DND-41 (cell line): ENCODE results near the gene NDC80.

ENCODE experiments used
- ATAC-seq: fragments of 200-7000 bp; cut with Tn5 transposase; 3 replicates; pipeline ENCODE4 v1.9.1; 2021; ENCODE audit warnings: low read depth; ENCODE audit not compliant: insufficient read depth
- DNase-seq: peaks from one replicate; pipeline ENCODE4 v3.0.0-alpha.2; 2020
- H2AFZ ChIP-seq: 2 replicates; pipeline ENCODE4 v1.6.0; 2012; ENCODE audit warnings: low read depth, low read length
- H3K27ac ChIP-seq: 2 replicates; pipeline ENCODE4 v1.5.1; 2012; ENCODE audit warnings: low read length, inconsistent platforms
- H3K27me3 ChIP-seq: fragments of 200-600 bp; sonication (generic); 2 replicates; pipeline ENCODE4 v1.6.0; 2012; ENCODE audit warnings: low read length, mild to moderate bottlenecking, inconsistent platforms; ENCODE audit not compliant: insufficient read depth, poor library complexity
- H3K36me3 ChIP-seq: 2 replicates; pipeline ENCODE4 v1.5.1; 2012; ENCODE audit warnings: low read length, inconsistent platforms; ENCODE audit not compliant: insufficient read depth
- H3K4me1 ChIP-seq: 2 replicates; pipeline ENCODE4 v1.5.1; 2012; ENCODE audit warnings: mild to moderate bottlenecking, low read length; ENCODE audit not compliant: insufficient read depth
- H3K4me2 ChIP-seq: 2 replicates; pipeline ENCODE4 v1.6.0; 2012; ENCODE audit warnings: mild to moderate bottlenecking, moderate library complexity, low read length, inconsistent platforms; ENCODE audit not compliant: insufficient read depth
- H3K4me3 ChIP-seq, 2 experiments: fragments of 200-600 bp in 1 of 2; shearing (Covaris generic) in 1 of 2; 2 replicates each; pipeline ENCODE4 v1.5.1; 2012 to 2016; ENCODE audit warnings: inconsistent platforms in 2 of 2, low read length in 2 of 2, mild to moderate bottlenecking in 2 of 2, low read depth in 1 of 2, moderate library complexity in 1 of 2
- H3K79me2 ChIP-seq: 2 replicates; pipeline ENCODE4 v1.6.0; 2012; ENCODE audit warnings: low read length, inconsistent platforms; ENCODE audit not compliant: insufficient read depth
- H3K9ac ChIP-seq: 2 replicates; pipeline ENCODE4 v1.6.0; 2012; ENCODE audit warnings: low read depth, mild to moderate bottlenecking, inconsistent platforms, low read length, moderate library complexity
- H3K9me3 ChIP-seq: 2 replicates; pipeline ENCODE4 v1.5.1; 2012; ENCODE audit warnings: low read length, moderate library complexity, mild to moderate bottlenecking, inconsistent platforms; ENCODE audit not compliant: insufficient read depth, severe bottlenecking
- H4K20me1 ChIP-seq: 2 replicates; pipeline ENCODE4 v1.6.0; 2012; ENCODE audit warnings: low read length; ENCODE audit not compliant: insufficient read depth
- EZH2 ChIP-seq: IDR thresholded peaks from 3 replicates; pipeline ENCODE4 v1.6.1; 2012; ENCODE audit warnings: borderline replicate concordance, low read depth, mild to moderate bottlenecking, moderate library complexity, low read length, inconsistent platforms; ENCODE audit not compliant: severe bottlenecking
- TF ChIP-seq, protein P1 (sequence below): IDR thresholded peaks from 2 replicates; pipeline ENCODE4 v1.5.1; 2012; ENCODE audit warnings: borderline replicate concordance, low read length, moderate library complexity, mild to moderate bottlenecking; ENCODE audit not compliant: poor library complexity, severe bottlenecking; ENCODE audit errors: extremely low read depth

Gene NDC80

GRCh38 chr18:2535419-2535910 lies 35.9 kb upstream of the NDC80 start:
- Histone ChIP-seq H3K27me3 (no peaks in the 10 kb centered on the region), H3K4me1 (no peaks in the 10 kb centered on the region), H3K9me3 (no peaks in the 10 kb centered on the region), H3K4me3 (no peak overlapping the region), H3K36me3 (peaks cover 15% of the 10 kb centered on the region), H4K20me1 (no peaks in the 10 kb centered on the region), H3K9ac (no peak overlapping the region), H3K27ac (no peak overlapping the region), H2AFZ (no peak overlapping the region), H3K79me2 (no peaks in the 10 kb centered on the region), H3K4me2 (no peak overlapping the region)
- TF ChIP-seq, protein P1, sequence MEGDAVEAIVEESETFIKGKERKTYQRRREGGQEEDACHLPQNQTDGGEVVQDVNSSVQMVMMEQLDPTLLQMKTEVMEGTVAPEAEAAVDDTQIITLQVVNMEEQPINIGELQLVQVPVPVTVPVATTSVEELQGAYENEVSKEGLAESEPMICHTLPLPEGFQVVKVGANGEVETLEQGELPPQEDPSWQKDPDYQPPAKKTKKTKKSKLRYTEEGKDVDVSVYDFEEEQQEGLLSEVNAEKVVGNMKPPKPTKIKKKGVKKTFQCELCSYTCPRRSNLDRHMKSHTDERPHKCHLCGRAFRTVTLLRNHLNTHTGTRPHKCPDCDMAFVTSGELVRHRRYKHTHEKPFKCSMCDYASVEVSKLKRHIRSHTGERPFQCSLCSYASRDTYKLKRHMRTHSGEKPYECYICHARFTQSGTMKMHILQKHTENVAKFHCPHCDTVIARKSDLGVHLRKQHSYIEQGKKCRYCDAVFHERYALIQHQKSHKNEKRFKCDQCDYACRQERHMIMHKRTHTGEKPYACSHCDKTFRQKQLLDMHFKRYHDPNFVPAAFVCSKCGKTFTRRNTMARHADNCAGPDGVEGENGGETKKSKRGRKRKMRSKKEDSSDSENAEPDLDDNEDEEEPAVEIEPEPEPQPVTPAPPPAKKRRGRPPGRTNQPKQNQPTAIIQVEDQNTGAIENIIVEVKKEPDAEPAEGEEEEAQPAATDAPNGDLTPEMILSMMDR = no peak
- no peak for TF ChIP-seq EZH2
- ATAC-seq = no peak
- DNase-seq = no peak

GRCh38 chr18:2536063-2536462 lies 35.3 kb upstream of the NDC80 start:
- no peak for DNase-seq
- no peaks in the 10 kb centered on the region for H3K4me1 ChIP-seq
- no peaks in the 10 kb centered on the region for H3K27me3 ChIP-seq

DNA sequence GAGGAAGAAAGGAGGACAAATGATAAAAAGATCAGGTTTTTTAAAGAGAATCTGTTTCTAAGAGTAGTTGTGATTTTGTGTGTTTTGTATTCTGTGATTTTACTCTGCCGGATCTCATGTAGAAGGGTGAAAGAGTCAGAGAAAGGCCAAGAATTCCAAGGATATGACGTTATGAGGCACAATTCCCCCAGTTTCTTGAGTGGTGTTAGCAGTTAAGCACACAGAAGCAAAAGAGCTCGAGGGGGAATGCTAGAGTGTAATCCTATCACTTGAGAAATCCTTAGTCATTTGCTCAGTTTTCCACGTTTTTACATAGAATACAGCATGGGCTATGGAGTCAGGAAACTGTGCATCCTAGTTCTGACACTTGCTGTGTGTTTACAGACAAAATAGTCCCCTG lies 34.9 kb upstream of the NDC80 start:
- ATAC-seq = no peak
- no peak overlapping the region for H3K9ac ChIP-seq
- no peak overlapping the region for H3K27ac ChIP-seq
- no peaks in the 10 kb centered on the region for H3K4me1 ChIP-seq
- no peak for DNase-seq
- no peak overlapping the region for H2AFZ ChIP-seq
- H3K79me2 ChIP-seq = no peaks in the 10 kb centered on the region
- no peak overlapping the region for H3K4me2 ChIP-seq
- no peaks in the 10 kb centered on the region for H3K27me3 ChIP-seq
- H3K9me3 ChIP-seq = no peaks in the 10 kb centered on the region
- no peaks in the 10 kb centered on the region for H4K20me1 ChIP-seq
- TF ChIP-seq EZH2 = no peak
- TF ChIP-seq, protein P1 = no peak
- no peak overlapping the region for H3K4me3 ChIP-seq
- H3K36me3 ChIP-seq = peaks cover 19% of the 10 kb centered on the region

More at GRCh38 chr18:2536063-2536462, 35.3 kb upstream of the NDC80 start:
- Histone ChIP-seq H3K9ac (no peak overlapping the region), H3K4me3 (no peak overlapping the region), H2AFZ (no peak overlapping the region), H4K20me1 (no peaks in the 10 kb centered on the region), H3K79me2 (no peaks in the 10 kb centered on the region), H3K4me2 (no peak overlapping the region), H3K9me3 (no peaks in the 10 kb centered on the region), H3K36me3 (peaks cover 15% of the 10 kb centered on the region), H3K27ac (no peak overlapping the region)
- ATAC-seq = no peak
- TF ChIP-seq, protein P1 = no peak
- TF ChIP-seq EZH2 = no peak

GRCh38 chr18:2537296-2537695 lies 34.1 kb upstream of the NDC80 start:
- Histone ChIP-seq H3K27me3 (no peaks in the 10 kb centered on the region), H3K9ac (no peak overlapping the region), H3K79me2 (no peaks in the 10 kb centered on the region), H3K36me3 (peaks cover 19% of the 10 kb centered on the region), H3K9me3 (no peaks in the 10 kb centered on the region), H3K4me2 (no peak overlapping the region), H4K20me1 (no peaks in the 10 kb centered on the region), H3K4me3 (no peak overlapping the region), H3K4me1 (no peaks in the 10 kb centered on the region), H3K27ac (no peak overlapping the region), H2AFZ (no peak overlapping the region)
- TF ChIP-seq, protein P1 = no peak
- TF ChIP-seq EZH2 = no peak
- DNase-seq = no peak
- ATAC-seq = no peak
